Measurements from ENCODE around the gene NEURL2. TPM values are rescaled to one million over a fixed set of nuclear protein-coding genes. Genes with fewer than 3 reads are reported as not detected.

NEURL2 gene
- total RNA-seq, 1 donor from 2014 or later, result 8.3 TPM

DNA sequence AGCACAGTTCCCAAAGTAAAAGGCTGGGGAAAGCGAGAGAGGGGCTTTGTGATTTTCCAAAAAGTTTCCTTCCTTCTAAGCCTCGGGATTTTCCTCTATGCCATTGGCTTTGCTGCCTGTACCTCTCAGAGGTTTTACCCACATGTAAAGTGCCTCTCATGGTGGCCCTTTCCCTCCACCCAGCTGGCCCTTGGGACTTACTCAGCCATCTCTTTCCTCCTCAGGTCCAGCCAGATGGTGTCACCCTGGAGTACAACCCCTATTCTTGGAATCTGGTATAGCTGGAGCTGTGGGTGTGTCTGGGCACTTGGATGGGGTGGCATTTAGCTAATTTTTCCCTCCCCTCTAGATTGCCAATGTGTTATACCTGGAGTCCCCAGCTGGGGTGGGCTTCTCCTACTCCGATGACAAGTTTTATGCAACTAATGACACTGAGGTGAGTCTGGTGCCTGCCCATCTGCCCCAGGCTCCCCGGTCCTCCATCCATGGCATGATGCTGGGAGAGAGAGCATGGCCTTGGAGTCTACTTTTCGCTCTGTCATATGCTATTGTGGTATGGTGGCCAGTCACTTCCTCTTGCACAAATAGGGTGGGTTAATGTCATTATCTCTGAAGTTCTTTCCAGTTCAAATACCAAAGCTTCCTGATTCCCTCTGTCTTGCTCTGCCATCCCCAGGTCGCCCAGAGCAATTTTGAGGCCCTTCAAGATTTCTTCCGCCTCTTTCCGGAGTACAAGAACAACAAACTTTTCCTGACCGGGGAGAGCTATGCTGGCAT is 1.2 kb upstream of the NEURL2 start:
- Mint-ChIP-seq H3K27me3 (ENCODE audit: low read depth) (no peaks in the 10 kb centered on the region), H3K36me3 (no peaks in the 10 kb centered on the region), H3K27ac (peak overlapping the region; percentile 72), H3K4me3 (peak overlapping the region; percentile 92), H3K4me1 (peaks cover 14% of the 10 kb centered on the region), H3K9me3 (no peaks in the 10 kb centered on the region)
- TF ChIP-seq, protein P1, sequence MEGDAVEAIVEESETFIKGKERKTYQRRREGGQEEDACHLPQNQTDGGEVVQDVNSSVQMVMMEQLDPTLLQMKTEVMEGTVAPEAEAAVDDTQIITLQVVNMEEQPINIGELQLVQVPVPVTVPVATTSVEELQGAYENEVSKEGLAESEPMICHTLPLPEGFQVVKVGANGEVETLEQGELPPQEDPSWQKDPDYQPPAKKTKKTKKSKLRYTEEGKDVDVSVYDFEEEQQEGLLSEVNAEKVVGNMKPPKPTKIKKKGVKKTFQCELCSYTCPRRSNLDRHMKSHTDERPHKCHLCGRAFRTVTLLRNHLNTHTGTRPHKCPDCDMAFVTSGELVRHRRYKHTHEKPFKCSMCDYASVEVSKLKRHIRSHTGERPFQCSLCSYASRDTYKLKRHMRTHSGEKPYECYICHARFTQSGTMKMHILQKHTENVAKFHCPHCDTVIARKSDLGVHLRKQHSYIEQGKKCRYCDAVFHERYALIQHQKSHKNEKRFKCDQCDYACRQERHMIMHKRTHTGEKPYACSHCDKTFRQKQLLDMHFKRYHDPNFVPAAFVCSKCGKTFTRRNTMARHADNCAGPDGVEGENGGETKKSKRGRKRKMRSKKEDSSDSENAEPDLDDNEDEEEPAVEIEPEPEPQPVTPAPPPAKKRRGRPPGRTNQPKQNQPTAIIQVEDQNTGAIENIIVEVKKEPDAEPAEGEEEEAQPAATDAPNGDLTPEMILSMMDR (IDR thresholded peaks at IDR 0.05; ENCODE audit: unreplicated experiment), result no peak
- no peak for DNase-seq (ENCODE audit: low spot score in 2 of 2, unreplicated experiment in 2 of 2)

DNA sequence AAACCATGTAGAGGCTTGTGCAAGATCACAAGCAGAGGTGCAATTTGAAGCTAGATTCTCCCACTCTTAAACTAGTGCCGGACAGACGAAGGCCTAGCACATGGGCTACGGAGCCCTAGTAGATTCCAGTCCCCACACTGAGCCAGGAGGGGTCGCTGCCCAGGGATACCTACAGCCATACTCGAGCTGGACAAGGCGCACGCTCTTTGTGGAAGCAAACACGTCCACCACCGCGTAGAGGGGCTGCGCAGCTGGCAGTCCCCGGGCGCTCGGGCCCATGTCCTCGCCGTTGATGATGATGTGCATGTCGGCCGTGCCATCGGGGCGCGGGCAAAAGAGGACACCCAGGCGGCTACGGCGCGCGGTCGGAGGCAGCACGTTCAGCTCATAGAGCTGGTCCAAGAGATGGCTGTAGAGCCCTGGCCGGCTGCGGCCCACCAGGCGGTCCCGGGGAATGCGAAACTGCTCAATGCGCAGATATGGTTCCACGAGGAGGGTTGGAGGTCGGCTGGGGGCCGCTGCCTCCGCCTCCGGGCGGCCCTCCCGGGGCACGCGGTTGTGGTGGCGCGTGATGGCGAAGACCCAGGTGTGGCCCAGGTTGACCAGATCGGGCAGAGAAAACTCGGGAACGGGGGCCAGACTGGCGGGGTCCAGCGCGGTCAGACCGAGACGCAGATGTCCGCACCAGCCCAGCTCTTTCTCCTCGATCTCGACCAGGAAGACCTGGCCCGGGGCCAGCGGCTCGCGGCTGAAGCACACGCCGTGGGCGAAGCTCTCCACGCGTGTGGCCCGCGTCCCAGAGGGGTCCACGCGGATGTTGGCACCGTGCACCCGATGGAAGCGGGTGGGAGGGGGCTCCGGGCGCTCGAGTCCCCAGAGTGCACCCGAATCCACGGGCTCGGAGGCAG is 677 bp downstream of the NEURL2 start:
- TF ChIP-seq, protein P1 (IDR thresholded peaks at IDR 0.05; ENCODE audit: unreplicated experiment), result peak; percentile 51
- Mint-ChIP-seq H3K27ac (peak overlapping the region; percentile 96), H3K4me3 (peak overlapping the region; percentile 92), H3K9me3 (no peaks in the 10 kb centered on the region), H3K36me3 (peaks cover 2% of the 10 kb centered on the region), H3K27me3 (ENCODE audit: low read depth) (no peaks in the 10 kb centered on the region), H3K4me1 (peaks cover 14% of the 10 kb centered on the region)
- peak; percentile 70 to 83 for DNase-seq (ENCODE audit: low spot score in 2 of 2, unreplicated experiment in 2 of 2)

DNA sequence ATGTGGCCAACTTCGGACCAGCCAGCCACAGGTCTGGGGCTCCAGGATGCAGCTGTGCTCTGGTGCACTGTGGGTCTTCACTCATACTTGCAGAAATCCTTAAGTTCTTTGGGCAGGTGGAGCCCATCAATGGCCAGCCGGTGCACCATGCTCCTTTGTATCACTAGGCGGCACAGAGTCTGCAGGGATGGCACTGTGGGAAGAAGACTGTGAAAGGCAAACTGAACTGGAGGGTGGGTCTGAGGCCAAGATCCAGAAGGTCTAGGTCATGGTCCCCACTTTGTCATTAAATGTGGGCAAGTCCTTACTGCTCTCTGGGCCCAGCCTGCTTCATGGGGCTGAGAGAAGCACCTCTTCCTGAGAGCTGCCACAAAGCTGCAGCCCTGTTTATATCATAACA is 2.3 kb downstream of the NEURL2 start:
- TF ChIP-seq, protein P1 (IDR thresholded peaks at IDR 0.05; ENCODE audit: unreplicated experiment), result no peak
- H3K9me3 Mint-ChIP-seq, result no peaks in the 10 kb centered on the region
- DNase-seq (ENCODE audit: low spot score in 2 of 2, unreplicated experiment in 2 of 2), result no peak
- peaks cover 14% of the 10 kb centered on the region for H3K4me1 Mint-ChIP-seq
- peaks cover 2% of the 10 kb centered on the region for H3K36me3 Mint-ChIP-seq
- no peak overlapping the region for H3K27ac Mint-ChIP-seq
- no peaks in the 10 kb centered on the region for H3K27me3 Mint-ChIP-seq (ENCODE audit: low read depth)
- no peak overlapping the region for H3K4me3 Mint-ChIP-seq

DNA sequence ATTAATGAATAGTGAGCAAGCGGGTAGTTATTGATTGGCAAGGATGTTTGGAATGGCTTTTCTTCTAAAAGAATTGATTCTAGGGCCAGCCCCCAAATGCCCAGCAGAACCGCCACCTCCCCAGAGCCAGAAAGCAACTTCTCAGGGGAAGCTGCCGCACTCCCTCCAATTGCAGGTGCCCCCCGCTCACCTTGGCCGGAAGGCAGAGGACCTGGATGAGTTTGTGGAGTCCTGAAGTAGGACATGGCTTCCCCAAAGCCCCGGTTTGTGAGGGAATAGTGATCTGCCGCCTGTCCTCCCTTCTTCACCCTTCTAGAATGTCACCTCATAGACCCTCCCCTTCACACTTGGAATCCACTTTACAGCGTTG is 3.7 kb downstream of the NEURL2 start, which contains the start of gene SPATA25:
SPATA25 (minus strand) TSS at position 277 of the 370 bp plus-strand sequence; CDS start at position 245, 32 bp downstream.
- TF ChIP-seq, protein P1 (IDR thresholded peaks at IDR 0.05; ENCODE audit: unreplicated experiment), result no peak
- H3K4me3 Mint-ChIP-seq, result no peak within 1 kb of the TSS
- H3K4me1 Mint-ChIP-seq, result peaks cover 13% of the 10 kb centered on the region
- no peak for DNase-seq (ENCODE audit: low spot score in 2 of 2, unreplicated experiment in 2 of 2)
- no peak within 1 kb of the TSS for H3K27ac Mint-ChIP-seq
- no peaks in the 10 kb centered on the region for H3K9me3 Mint-ChIP-seq
- peaks cover 12% of the 10 kb centered on the region for H3K36me3 Mint-ChIP-seq
- no peaks in the 10 kb centered on the region for H3K27me3 Mint-ChIP-seq (ENCODE audit: low read depth)

DNA sequence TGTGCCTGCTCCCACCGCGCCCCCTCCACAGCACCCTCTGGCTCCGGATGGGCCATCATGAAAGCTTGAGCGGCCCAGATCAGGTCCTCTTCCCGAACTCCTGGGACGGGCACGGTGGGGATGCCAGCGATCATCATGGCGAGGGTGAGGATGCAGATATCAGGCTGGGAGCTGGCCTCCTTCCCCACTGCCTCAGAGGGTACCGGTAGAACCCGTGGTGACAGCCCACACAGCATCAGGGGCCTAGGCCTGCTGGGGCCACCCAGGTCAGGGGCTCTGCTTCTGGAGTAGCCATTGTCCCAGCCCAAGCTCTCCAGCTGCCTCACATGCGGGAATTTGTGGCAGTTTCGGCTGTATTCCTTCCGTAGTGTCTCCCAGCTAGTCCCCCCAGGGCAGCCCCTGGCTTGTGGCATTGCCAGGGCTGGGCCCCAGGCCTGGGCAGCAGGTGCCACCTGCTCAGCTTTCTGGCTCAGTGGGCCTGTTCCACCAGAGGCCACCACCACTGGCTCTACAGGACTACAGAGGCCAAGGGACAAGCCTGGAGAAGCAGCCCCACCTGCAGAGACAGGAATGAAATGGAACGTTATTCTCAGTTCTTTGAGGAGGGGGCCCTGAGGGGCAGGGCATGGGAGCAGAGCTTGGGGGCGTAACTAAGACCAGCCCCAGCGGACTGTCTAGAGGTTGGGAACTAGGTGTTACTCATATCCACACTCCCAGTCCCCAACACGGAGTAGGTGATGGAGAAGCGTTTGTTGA is 4.2 kb downstream of the NEURL2 start:
- peaks cover 12% of the 10 kb centered on the region for H3K36me3 Mint-ChIP-seq
- H3K27me3 Mint-ChIP-seq (ENCODE audit: low read depth), result no peaks in the 10 kb centered on the region
- DNase-seq (ENCODE audit: low spot score in 2 of 2, unreplicated experiment in 2 of 2), result no peak
- no peak overlapping the region for H3K4me3 Mint-ChIP-seq
- TF ChIP-seq, protein P1 (IDR thresholded peaks at IDR 0.05; ENCODE audit: unreplicated experiment), result no peak
- H3K9me3 Mint-ChIP-seq, result no peaks in the 10 kb centered on the region
- H3K27ac Mint-ChIP-seq, result no peak overlapping the region
- peaks cover 13% of the 10 kb centered on the region for H3K4me1 Mint-ChIP-seq

All from mesothelial cell of epicardium (in vitro differentiated cells).